NCI-H146 treated with DMSO at 0.1 percent for 48 hours (cell line): ENCODE results near the gene CYP2A6.

Experiments
- DNase-seq: peaks from one replicate; lab custom pipeline; 2025; ENCODE audit not compliant: unreplicated experiment; lab: John Stamatoyannopoulos, UW

Gene CYP2A6

DNA sequence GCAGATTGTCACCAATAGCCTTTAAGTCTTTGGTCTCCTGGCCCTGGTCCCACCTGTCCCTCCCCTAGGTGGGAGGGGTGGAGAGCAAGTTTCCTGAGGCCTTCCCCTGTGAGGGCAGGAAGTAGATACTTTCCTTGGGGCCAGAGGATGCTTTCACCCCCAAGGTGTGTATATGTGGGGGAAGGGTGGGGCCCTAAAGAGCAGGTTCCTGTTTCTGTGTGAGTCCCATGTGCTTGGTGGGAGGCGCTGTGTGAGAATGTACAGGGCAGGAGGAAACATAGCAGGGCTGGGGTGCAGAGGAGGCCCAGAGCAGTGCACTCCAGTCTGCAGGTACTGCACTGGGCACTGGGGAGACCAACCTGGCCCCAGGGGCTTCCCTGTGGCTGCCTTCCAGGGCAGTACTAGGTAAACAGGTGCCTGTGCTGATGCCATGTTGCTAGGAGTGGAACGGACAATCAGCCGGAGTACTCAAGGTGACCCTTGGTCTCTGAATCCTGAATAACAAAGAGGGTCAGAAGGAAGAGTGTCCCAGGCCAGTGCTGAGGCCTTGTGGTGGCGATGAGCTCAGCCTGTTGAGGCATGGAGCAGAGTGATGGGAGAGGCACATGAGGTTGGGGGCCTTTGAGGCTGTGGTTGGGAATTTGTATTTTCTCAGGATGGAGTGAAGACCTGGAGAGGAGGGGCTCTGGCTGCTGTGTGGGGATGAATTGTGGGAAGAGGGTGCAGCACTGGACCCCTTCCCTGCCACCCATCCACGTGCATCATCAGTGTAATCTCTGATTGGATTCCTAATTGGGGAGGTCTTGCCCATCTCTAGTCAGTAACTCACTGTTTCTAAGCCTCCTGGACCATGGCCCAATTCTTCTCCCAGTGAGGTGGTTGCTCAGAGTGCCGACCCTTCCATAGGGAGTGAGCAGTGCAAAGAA, 46.1 kb downstream of the CYP2A6 start:
- no peak for DNase-seq

DNA sequence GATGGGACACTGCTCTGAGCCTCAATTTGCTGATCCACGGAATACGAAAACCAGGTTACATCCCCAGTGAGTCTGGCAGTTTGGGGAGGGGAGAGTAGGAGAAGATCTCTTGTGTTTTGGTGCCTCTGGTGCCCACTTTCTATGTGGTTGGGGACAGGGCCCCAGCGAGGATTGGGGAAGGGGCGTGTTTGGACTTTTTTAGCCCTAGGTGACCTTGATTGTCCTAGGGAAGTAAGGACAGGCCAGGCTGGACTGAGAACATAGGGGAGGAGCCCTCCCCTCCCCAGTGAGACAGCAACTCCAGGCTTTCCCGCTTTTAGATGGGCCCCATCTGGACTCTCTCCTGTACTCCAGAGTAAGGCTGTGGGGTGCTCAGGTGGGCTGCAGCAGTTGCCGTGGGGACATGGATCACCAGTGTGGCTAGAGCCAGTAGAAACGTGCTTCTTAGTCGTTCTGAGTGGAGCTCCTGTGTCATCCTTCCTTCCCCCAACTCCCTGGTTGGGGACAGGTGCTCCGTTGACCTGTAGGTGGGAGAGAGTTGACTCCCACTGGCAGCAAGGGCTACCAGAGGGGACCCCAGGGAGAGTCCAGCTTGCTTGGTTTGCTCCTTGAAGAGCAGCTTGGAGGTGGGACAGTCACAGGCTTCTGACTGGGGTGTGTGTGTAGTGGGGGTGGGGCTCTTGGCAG, 46.9 kb downstream of the CYP2A6 start:
- DNase-seq = no peak

DNA sequence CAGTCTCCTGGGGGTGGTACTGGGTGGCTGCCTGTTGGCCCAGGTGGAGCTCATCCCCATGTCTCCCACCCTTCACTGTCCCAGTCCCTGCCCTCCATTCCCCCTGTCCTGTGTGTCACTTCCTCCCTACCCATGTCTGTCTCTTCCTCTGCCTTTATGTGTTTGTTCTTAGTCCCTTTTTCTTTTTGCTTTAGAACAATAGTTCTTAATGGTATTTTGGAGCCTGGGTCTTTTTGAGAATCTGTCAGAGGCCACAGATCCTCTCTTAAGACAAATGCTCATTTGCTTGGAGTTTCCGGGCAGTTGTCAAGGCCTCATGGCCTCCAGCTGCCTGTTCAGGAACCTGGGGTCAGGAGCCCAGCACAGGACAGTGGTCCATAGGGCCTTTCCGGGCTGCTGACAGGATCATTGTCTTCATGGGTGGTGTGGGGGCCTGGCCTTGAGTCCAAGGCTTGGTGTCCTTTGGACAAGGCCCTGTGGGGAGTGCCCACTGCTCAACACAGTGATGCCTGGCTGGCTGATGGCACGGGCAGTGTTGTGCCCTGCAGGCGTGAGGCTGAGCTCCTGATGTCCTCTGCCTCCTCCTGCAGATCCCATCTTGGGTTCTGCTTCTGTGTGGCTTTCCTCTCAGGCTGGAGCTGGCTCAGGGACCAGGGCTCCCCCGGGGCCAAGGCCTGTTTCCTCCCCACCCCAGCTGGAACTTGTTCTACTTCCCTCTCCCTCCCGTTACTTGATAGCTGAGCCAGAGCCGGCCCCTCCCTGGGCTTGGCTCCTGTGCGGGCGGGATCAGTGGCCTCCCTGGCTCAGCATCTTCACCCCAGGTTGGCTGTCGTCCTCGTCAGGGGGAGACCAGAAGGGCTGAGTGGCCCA, 47.7 kb downstream of the CYP2A6 start:
- no peak for DNase-seq

DNA sequence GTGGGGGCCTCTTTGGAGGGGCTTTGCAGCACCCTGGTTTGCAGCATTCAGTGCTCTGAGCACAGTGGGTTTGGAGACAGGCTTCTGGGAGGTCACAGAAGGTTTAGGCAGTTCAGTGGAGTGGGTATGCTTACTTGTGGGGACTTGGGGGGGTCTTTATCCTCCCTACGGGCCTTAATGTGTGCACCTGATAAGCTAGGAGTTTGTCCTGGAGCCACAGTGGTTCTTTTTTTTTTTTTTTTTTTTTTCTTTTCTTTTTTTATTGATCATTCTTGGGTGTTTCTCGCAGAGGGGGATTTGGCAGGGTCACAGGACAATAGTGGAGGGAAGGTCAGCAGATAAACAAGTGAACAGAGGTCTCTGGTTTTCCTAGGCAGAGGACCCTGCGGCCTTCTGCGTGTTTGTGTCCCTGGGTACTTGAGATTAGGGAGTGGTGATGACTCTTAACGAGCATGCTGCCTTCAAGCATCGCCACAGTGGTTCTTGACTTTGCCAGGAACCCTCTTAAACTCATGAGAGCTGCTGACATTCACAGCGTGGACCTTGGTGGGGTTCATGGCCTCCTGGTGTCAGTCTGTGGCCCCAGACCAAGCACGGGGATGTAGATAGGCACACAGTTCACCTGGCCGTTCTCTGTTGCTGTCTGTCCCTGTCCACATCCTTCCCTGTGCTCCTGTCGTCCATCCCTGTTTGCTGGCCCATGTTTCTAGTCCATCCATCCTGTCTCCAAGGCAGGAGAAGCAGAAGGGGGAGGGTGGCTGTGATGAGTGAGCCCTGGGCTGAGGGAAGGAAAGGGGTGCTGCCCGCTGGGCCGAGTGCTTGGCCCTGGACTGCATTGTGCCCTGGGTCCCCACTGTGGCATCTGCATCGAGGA, 48.6 kb downstream of the CYP2A6 start:
- DNase-seq = no peak

DNA sequence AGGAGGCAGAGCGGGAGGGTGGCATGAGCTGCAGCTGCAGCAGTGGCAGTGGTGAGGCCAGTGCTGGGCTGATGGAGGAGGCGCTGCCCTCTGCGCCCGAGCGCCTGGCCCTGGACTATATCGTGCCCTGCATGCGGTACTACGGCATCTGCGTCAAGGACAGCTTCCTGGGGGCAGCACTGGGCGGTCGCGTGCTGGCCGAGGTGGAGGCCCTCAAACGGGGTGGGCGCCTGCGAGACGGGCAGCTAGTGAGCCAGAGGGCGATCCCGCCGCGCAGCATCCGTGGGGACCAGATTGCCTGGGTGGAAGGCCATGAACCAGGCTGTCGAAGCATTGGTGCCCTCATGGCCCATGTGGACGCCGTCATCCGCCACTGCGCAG, 49.3 kb downstream of the CYP2A6 start:
- DNase-seq = no peak

DNA sequence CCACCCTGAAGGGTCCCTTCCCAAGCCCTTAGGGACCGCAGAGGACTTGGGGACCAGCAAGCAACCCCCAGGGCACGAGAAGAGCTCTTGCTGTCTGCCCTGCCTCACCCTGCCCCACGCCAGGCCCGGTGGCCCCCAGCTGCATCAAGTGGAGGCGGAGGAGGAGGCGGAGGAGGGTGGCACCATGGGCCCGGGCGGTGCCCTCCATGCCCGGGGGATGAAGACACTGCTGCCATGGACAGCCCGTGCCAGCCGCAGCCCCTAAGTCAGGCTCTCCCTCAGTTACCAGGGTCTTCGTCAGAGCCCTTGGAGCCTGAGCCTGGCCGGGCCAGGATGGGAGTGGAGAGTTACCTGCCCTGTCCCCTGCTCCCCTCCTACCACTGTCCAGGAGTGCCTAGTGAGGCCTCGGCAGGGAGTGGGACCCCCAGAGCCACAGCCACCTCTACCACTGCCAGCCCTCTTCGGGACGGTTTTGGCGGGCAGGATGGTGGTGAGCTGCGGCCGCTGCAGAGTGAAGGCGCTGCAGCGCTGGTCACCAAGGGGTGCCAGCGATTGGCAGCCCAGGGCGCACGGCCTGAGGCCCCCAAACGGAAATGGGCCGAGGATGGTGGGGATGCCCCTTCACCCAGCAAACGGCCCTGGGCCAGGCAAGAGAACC, 49.8 kb downstream of the CYP2A6 start:
- DNase-seq = no peak

DNA sequence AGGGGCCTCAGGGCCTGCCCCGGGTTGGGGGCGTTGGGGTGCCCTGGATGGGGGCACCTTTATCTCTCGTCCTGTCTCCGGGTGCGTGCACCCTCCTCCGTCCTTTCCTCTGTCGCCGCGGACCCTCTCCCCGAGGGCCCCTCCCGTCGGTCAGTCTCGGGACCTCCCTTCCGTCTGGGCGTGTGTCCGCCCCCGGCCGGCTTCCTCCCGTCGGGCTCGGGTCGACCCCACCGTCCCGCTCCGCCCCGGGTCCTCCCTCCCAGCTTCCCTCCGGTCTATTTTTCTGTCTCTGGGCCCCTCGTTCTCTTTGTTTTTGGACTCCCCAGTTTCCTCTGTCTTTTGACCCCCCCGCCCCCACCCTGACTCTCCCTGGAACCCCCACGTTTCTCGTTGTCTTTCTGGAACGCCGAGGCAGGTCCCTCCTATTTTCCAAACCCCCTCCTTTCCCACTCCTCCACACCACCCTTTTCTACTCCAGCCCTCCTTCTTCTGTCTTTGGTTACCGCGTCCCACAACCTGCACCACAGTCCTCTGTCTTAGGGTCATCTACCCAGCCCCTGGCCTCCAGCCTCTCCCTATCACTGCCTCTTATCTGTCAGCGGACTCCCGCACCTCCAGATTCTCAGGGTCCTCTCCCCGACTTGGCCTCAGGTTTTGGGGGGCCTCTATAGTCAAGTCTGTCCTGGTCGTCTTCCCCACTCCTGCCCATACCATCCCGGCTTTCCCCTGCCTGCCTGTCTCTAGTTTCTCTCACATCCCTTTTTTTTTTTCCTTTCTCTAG, 50.5 kb downstream of the CYP2A6 start:
- DNase-seq = peak; percentile 6

DNA sequence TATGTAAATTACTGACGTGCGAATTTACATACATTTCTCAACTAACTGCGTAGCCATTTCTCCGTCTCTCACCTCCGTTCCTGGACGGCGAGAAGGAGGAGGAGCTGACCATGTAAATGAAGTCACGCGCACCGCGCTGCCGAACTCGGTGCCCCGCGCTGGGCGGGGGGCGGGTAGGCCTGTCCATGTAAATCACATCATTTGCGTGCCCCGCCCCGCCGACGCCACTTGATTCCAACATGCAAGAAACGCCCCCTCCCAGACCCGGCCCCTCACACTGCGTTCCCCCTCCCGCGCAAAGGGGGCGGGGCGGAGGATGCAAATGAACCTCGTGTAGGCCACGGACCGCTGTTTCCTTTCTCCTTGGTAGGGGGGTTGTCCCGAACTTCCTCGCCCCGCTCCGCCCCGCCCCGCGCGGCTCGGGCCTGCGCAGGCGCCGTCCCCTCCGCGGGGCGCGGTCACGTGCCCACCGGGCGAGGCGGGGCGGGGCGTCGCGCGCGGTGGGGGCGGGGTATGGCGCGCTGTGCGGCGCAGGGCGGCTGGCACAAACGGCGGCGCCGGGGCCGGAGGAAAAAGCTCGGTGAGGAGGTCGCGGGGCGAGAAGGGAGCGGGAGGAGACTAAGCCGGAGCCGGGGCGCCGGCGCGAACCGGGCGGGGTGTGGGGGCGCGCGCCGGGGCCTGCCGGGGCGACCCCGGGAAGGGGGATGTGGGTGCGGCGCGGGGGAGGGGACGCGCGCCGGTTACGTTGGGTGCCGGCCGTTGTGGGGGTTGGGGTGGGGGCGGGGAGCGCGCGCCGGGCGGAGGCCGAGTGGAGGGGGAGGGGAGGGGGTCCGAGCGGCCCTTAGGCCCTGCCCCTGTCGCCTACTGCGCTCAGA, 51.3 kb downstream of the CYP2A6 start, which contains the start of gene EGLN2:
EGLN2 (plus strand) TSS at position 509 of the 875 bp plus-strand sequence. CDS start 1,382 bp downstream, outside the sequence.
- DNase-seq = peak; percentile 98

DNA sequence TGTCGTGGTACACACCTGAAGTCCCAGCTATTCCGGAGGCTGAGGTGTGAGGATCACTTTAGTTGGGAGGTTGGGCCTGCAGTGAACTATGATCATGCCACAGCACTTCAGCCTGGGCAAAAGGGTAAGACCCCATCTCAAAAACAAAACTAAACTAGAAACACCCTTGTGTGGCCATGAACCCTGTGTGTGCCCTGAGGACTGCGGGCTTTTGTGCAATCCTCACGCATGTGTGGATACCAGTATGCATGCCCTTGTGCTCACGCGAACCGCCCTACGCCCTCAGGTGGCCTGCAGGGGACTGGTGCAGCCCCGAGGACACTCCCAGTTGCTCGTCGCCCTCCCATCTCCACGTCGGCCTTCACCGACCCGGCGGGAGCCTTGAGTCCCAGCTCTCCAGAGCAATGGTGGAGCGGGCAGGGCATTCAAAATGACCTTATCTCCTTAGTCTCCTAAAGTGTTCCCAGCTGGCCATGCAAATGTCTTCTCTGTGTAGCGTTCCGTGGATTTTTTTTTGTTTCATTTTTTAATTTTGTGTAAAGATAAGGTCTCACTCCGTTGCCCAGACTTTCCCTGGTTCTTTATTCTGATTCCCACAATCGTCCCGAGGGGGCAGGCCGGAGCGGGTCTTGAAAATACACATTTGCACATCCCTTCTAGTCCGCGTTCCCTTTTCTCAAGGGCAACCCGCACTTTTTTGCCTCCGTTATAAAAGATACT, 52.1 kb downstream of the CYP2A6 start:
- DNase-seq = peak; percentile 51

DNA sequence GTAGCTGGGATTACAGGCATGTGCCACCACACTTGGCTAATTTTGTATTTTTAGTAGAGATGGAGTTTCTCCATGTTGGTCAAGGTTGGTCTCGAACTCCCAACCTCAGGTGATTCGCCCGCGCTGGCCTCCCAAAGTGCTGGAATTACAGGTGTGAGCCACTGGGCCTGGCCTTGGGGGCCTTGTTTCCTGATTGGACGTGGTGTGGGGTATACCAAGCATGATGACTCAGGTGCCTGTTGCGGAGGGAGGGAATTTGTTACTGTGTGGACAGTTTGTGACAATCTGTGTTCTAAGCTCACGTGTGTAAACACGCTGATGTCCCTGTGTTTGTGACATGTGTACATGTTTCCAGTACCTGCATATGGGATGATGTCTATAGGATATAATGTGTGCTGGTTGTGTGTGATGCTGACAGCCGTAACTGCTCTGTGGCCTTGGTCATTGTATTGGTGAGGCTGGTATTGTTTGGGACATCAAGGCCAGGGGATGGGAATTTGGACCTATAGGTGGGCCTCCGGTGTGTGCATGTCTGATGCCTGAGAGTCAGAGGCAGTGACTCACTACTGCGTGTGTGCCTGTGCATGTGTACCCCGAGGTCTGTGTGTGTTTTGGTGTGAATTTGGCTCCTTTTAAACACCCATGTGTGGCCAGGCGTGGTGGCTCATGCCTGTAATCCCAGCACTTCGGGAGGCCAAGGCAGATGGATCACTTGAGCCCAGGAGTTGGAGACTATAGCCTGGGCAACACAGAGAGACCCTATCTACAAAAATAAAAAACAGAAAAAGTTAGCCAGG, 52.9 kb downstream of the CYP2A6 start:
- no peak for DNase-seq
